ENCODE measurements around the gene STARD9.

GRCh38 chr15:42707873-42708544 is 132.6 kb downstream of the STARD9 start:
- TF ChIP-seq USF1 (IDR thresholded peaks at IDR 0.05) (no peak), NFIC (IDR thresholded peaks at IDR 0.05) (no peak), ZBTB7A (IDR thresholded peaks at IDR 0.05; ENCODE audit: low read depth) (no peak), CREB1 (IDR thresholded peaks at IDR 0.05; ENCODE audit: low read depth) (no peak), TCF12 (IDR thresholded peaks at IDR 0.05; ENCODE audit: low read depth) (no peak), RAD21 (IDR thresholded peaks at IDR 0.05; ENCODE audit: low read depth) (no peak), YY1 (IDR thresholded peaks at IDR 0.05; ENCODE audit: low read depth) (no peak)
